Upper lobe of right lung (tissue), 1 donor: ENCODE data around the gene GALNT18. TPM values are rescaled to one million over a fixed set of nuclear protein-coding genes. Genes with fewer than 3 reads are reported as not detected.

Experiments used
- ATAC-seq: fragments of 200-7000 bp; cut with Tn5 transposase; one replicate; pipeline ENCODE4 v1.9.1; 2020; ENCODE audit warnings: mild to moderate bottlenecking, moderate library complexity
- DNase-seq: peaks from one replicate; pipeline ENCODE4 v3.0.0-alpha.2; 2020
- H3K27ac ChIP-seq: fragments of 200-600 bp; one replicate; pipeline ENCODE4 v1.8.0; 2022
- H3K27me3 ChIP-seq: fragments of 200-600 bp; one replicate; pipeline ENCODE4 v1.8.0; 2022; ENCODE audit warnings: mild to moderate bottlenecking
- H3K36me3 ChIP-seq: fragments of 200-600 bp; one replicate; pipeline ENCODE4 v1.8.0; 2022
- H3K4me1 ChIP-seq: fragments of 200-600 bp; one replicate; pipeline ENCODE4 v1.8.0; 2022
- H3K4me3 ChIP-seq: fragments of 200-600 bp; one replicate; pipeline ENCODE4 v1.8.0; 2022; ENCODE audit warnings: mild to moderate bottlenecking
- H3K9me3 ChIP-seq: fragments of 200-600 bp; one replicate; pipeline ENCODE4 v1.8.0; 2022
- CTCF ChIP-seq: fragments of 200-600 bp; IDR thresholded peaks from one replicate; pipeline ENCODE4 v1.8.0; 2022; ENCODE audit warnings: antibody characterized with exemption
- intact Hi-C: fragments of 100-400 bp; cut with DNase I; formaldehyde crosslinking; loops from one replicate; pipeline ENCODE4 v1.11.0; 2022
- total RNA-seq: library from RNA; stranded (reverse); fragmentation: NEBNext Ultra II Directional; extraction: Animal tissue kit (Norgen Biotek cat#: 25700); gene quantifications from one replicate; pipeline ENCODE4 v1.2.1, GENCODE V29; 2021
- donor health status: DM: no; HTN: yes; CAD: no; lungs with severe emphysema.

The GALNT18 gene
- total RNA-seq, 1 donor from 2014 or later, result 55.5 TPM

DNA sequence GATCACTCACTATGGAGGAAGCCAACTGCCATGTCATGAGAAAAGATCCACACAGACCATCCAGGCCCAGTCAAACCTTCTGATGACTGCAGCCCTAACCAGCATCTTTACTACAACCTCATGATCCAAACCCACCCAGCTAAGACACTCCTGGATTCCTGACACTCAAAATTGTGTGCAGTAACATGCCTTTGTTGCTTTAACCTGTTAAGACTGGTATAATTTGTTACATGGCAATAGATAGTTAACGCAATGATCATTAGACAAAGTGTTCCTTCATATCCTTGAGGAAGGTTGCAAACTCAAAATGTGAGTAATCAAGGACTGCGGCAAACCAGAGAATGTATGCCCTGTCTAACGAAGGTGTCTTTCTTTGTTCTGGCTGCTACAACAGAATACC, 221.7 kb downstream of the GALNT18 start:
- no peaks in the 10 kb centered on the region for H3K36me3 ChIP-seq
- H3K27ac ChIP-seq, result no peak overlapping the region
- ATAC-seq (no peak), DNase-seq (no peak)
- TF ChIP-seq CTCF, result no peak
- no peaks in the 10 kb centered on the region for H3K9me3 ChIP-seq
- no peak overlapping the region for H3K4me3 ChIP-seq
- no peaks in the 10 kb centered on the region for H3K27me3 ChIP-seq
- intact Hi-C loops, result no loop called here
- H3K4me1 ChIP-seq, result peaks cover 8% of the 10 kb centered on the region

- TF ChIP-seq CTCF, result no peak
- no peak overlapping the region for H3K27ac ChIP-seq
- ATAC-seq, result no peak
- H3K4me1 ChIP-seq, result no peaks in the 10 kb centered on the region
- H3K36me3 ChIP-seq, result no peaks in the 10 kb centered on the region
- no peak for DNase-seq
- H3K4me3 ChIP-seq, result no peak overlapping the region
- H3K27me3 ChIP-seq, result no peaks in the 10 kb centered on the region
- intact Hi-C loops, result no loop called here
- no peaks in the 10 kb centered on the region for H3K9me3 ChIP-seq
Observed at GRCh38 chr11:11397781-11398180, 224.0 kb downstream of the GALNT18 start.

GRCh38 chr11:11397036-11397415, 224.8 kb downstream of the GALNT18 start:
- DNase-seq (no peak), ATAC-seq (no peak)
- intact Hi-C loops, result no loop called here
- no peak overlapping the region for H3K27ac ChIP-seq
- no peaks in the 10 kb centered on the region for H3K4me1 ChIP-seq
- TF ChIP-seq CTCF, result no peak
- no peaks in the 10 kb centered on the region for H3K9me3 ChIP-seq
- H3K36me3 ChIP-seq, result no peaks in the 10 kb centered on the region
- H3K27me3 ChIP-seq, result no peaks in the 10 kb centered on the region
- H3K4me3 ChIP-seq, result no peak overlapping the region

DNA sequence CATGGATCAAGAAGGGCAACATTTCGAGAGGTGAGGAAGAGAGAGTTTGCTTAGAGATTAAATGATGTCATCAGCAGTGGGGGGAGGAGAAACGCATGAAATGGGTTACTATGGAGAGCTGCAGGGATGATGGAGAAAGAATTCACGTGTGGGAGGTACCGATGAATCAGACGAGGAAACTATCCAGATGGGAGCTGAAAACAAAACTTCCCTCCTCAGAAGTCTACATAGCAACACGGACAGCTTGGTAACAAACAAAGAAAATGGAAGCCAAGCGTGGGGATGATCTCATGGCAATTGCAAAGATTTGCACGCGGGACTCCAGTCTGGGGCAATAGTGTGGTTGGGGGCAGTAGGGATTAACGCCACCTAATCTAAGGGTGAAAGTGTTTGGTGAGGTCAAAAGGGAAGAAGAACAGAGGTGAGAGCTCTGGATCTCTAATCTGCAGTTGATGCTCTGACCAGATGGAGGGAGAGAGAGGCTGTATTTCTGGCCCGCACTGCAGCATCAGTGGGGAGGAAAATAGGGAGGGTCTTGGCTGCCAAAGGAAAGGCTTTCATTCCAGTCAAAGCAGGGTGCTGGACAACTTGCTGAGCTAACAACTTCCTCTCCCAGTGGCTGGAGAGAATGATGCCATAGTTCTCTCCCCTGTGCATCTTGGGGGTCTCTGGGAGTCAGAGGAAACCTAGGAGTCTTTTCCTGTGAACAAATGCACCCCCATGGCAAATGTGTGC, 225.3 kb downstream of the GALNT18 start:
- Histone ChIP-seq H3K4me3 (no peak overlapping the region), H3K4me1 (no peaks in the 10 kb centered on the region), H3K9me3 (no peaks in the 10 kb centered on the region), H3K36me3 (no peaks in the 10 kb centered on the region), H3K27me3 (no peaks in the 10 kb centered on the region), H3K27ac (no peak overlapping the region)
- DNase-seq (no peak), ATAC-seq (no peak)
- intact Hi-C loops, result no loop called here
- no peak for TF ChIP-seq CTCF

DNA sequence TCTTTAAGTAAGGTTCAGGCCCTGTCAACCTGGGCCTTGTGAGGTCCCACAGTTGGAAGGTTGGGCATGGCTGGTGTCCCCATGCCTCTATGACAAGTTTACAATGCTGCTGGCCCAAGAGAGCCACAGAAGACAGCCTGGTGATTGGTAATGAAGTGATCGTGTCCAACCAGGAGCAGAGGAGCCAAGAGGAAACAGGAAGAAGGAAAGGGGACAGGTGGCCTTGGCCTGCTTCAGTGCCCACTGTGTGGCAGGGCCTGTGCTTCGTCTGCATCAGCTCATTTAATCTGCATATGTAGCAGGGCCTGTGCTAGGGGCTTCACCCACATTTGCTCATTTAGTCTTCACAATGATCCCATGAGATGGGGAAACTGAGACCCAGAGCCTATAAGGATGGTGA, 226.7 kb downstream of the GALNT18 start:
- no peak for DNase-seq

More for the DNA sequence above, 226.7 kb downstream of the GALNT18 start:
- Histone ChIP-seq H3K27ac (no peak overlapping the region), H3K4me1 (no peaks in the 10 kb centered on the region), H3K4me3 (no peak overlapping the region), H3K36me3 (no peaks in the 10 kb centered on the region), H3K27me3 (no peaks in the 10 kb centered on the region), H3K9me3 (no peaks in the 10 kb centered on the region)
- intact Hi-C loops, result no loop called here
- no peak for TF ChIP-seq CTCF
- ATAC-seq, result no peak
